ENCODE results near the gene TMEM88. TPM values are rescaled to one million over a fixed set of nuclear protein-coding genes. Genes with fewer than 3 reads are reported as not detected.

Gene TMEM88
- total RNA-seq, 1 donor from 2014 or later: 23.7 TPM

GRCh38 chr17:7838090-7839075 lies 16.5 kb upstream of the TMEM88 start:
- Mint-ChIP-seq H3K4me3 (ENCODE audit: unreplicated experiment) (peak overlapping the region; percentile 99), H3K27ac (ENCODE audit: unreplicated experiment) (peak overlapping the region; percentile 98), H3K36me3 (ENCODE audit: unreplicated experiment) (peaks cover 5% of the 10 kb centered on the region), H3K9me3 (ENCODE audit: unreplicated experiment) (peaks cover 48% of the 10 kb centered on the region), H3K27me3 (ENCODE audit: unreplicated experiment) (peaks cover 47% of the 10 kb centered on the region), H3K4me1 (ENCODE audit: low read depth, unreplicated experiment) (peaks cover 33% of the 10 kb centered on the region)
- DNase-seq: peak; percentile 71
- no peak for TF ChIP-seq CTCF (IDR thresholded peaks at IDR 0.05; ENCODE audit: partially characterized antibody, unreplicated experiment)

- peaks cover 5% of the 10 kb centered on the region for H3K36me3 Mint-ChIP-seq (ENCODE audit: unreplicated experiment)
- TF ChIP-seq CTCF (IDR thresholded peaks at IDR 0.05; ENCODE audit: partially characterized antibody, unreplicated experiment): no peak
- H3K4me1 Mint-ChIP-seq (ENCODE audit: low read depth, unreplicated experiment): peaks cover 33% of the 10 kb centered on the region
- H3K9me3 Mint-ChIP-seq (ENCODE audit: unreplicated experiment): peaks cover 50% of the 10 kb centered on the region
- no peak for DNase-seq
- H3K4me3 Mint-ChIP-seq (ENCODE audit: unreplicated experiment): peak overlapping the region; percentile 97
- H3K27ac Mint-ChIP-seq (ENCODE audit: unreplicated experiment): peak overlapping the region; percentile 98
- peaks cover 50% of the 10 kb centered on the region for H3K27me3 Mint-ChIP-seq (ENCODE audit: unreplicated experiment)
These were observed 15.5 kb upstream of the TMEM88 start for GRCh38 chr17:7839190-7839875.

- H3K4me3 Mint-ChIP-seq (ENCODE audit: unreplicated experiment): peak overlapping the region; percentile 97
- H3K9me3 Mint-ChIP-seq (ENCODE audit: unreplicated experiment): peaks cover 46% of the 10 kb centered on the region
- peak overlapping the region; percentile 98 for H3K27ac Mint-ChIP-seq (ENCODE audit: unreplicated experiment)
- H3K4me1 Mint-ChIP-seq (ENCODE audit: low read depth, unreplicated experiment): peaks cover 33% of the 10 kb centered on the region
- H3K36me3 Mint-ChIP-seq (ENCODE audit: unreplicated experiment): peaks cover 5% of the 10 kb centered on the region
- peaks cover 51% of the 10 kb centered on the region for H3K27me3 Mint-ChIP-seq (ENCODE audit: unreplicated experiment)
- no peak for TF ChIP-seq CTCF (IDR thresholded peaks at IDR 0.05; ENCODE audit: partially characterized antibody, unreplicated experiment)
- no peak for DNase-seq
These were observed 15.0 kb upstream of the TMEM88 start for GRCh38 chr17:7839876-7840261.

- Mint-ChIP-seq H3K4me3 (ENCODE audit: unreplicated experiment) (peak overlapping the region; percentile 97), H3K36me3 (ENCODE audit: unreplicated experiment) (peaks cover 5% of the 10 kb centered on the region), H3K4me1 (ENCODE audit: low read depth, unreplicated experiment) (peaks cover 33% of the 10 kb centered on the region), H3K9me3 (ENCODE audit: unreplicated experiment) (peaks cover 46% of the 10 kb centered on the region), H3K27ac (ENCODE audit: unreplicated experiment) (peak overlapping the region; percentile 98), H3K27me3 (ENCODE audit: unreplicated experiment) (peaks cover 51% of the 10 kb centered on the region)
- no peak for DNase-seq
- no peak for TF ChIP-seq CTCF (IDR thresholded peaks at IDR 0.05; ENCODE audit: partially characterized antibody, unreplicated experiment)
These were observed 14.4 kb upstream of the TMEM88 start for GRCh38 chr17:7840441-7840840.
